AG08396 (cell line): ENCODE measurements around the gene AMZ2.
"Not testable (repeated sequence)": the region's sequence is repeated elsewhere in the genome, so short reads cannot be mapped to it uniquely, and the experiment has no call there.

ENCODE experiments used
- DNase-seq: peaks from one replicate; pipeline ENCODE4 v3.0.0; 2012; ENCODE audit warnings: low spot score, mixed read lengths

The AMZ2 gene

GRCh38 chr17:68253426-68253825 is 5.6 kb downstream of the AMZ2 start:
- not testable (repeated sequence) for DNase-seq

GRCh38 chr17:68255151-68255550 is 7.3 kb downstream of the AMZ2 start:
- DNase-seq, result no peak

- DNase-seq, result no peak
Observed at GRCh38 chr17:68255731-68256538, 8.1 kb downstream of the AMZ2 start.

- DNase-seq, result not testable (repeated sequence)
Observed at GRCh38 chr17:68256701-68257100, 8.9 kb downstream of the AMZ2 start.

- no peak for DNase-seq
Observed at GRCh38 chr17:68257934-68258333, 10.1 kb downstream of the AMZ2 start.

- peak; percentile 36 for DNase-seq
Observed at GRCh38 chr17:68258890-68259647, 11.2 kb downstream of the AMZ2 start.

GRCh38 chr17:68259648-68259951 is 11.8 kb downstream of the AMZ2 start:
- not testable (repeated sequence) for DNase-seq

GRCh38 chr17:68260051-68260762 is 12.4 kb downstream of the AMZ2 start:
- DNase-seq, result no peak

- not testable (repeated sequence) for DNase-seq
Observed at GRCh38 chr17:68262467-68262866, 14.6 kb downstream of the AMZ2 start.

- DNase-seq, result not testable (repeated sequence)
Observed at GRCh38 chr17:68263101-68263681, 15.3 kb downstream of the AMZ2 start.

GRCh38 chr17:68265833-68266232 is 18.0 kb downstream of the AMZ2 start:
- DNase-seq, result not testable (repeated sequence)

GRCh38 chr17:68273722-68274121 is 25.9 kb downstream of the AMZ2 start:
- no peak for DNase-seq

GRCh38 chr17:68276339-68276738 is 28.5 kb downstream of the AMZ2 start:
- DNase-seq, result not testable (repeated sequence)

GRCh38 chr17:68277807-68278206 is 30.0 kb downstream of the AMZ2 start:
- DNase-seq, result no peak

GRCh38 chr17:68281965-68282364 is 34.1 kb downstream of the AMZ2 start:
- not testable (repeated sequence) for DNase-seq

- no peak for DNase-seq
Observed at GRCh38 chr17:68288375-68288774, 40.5 kb downstream of the AMZ2 start.

GRCh38 chr17:68288804-68289203 is 41.0 kb downstream of the AMZ2 start:
- no peak for DNase-seq

GRCh38 chr17:68289473-68289872 is 41.6 kb downstream of the AMZ2 start:
- no peak for DNase-seq

GRCh38 chr17:68289936-68290267 is 42.1 kb downstream of the AMZ2 start:
- no peak for DNase-seq

GRCh38 chr17:68290268-68290954 is 42.6 kb downstream of the AMZ2 start:
- DNase-seq, result no peak

- peak; percentile 89 for DNase-seq
Observed at GRCh38 chr17:68290955-68291835, 43.4 kb downstream of the AMZ2 start, which contains the start of the genes ARSG and SLC16A6. Gene ARSG (plus strand): TSS chr17:68291495. CDS start chr17:68307494, 15,999 bp downstream. Gene SLC16A6 (minus strand): TSS chr17:68291127. CDS start chr17:68278320, 12,807 bp downstream.
